ENCODE measurements around the gene SPECC1L. TPM values are rescaled to one million over a fixed set of nuclear protein-coding genes. Genes with fewer than 3 reads are reported as not detected.

SPECC1L gene
- total and polyA plus RNA-seq, 2 of the 8 experiments (the other 6 are each of a cell fraction or from before 2014, with no cell fraction given) = 15.7 to 61.6 TPM

DNA sequence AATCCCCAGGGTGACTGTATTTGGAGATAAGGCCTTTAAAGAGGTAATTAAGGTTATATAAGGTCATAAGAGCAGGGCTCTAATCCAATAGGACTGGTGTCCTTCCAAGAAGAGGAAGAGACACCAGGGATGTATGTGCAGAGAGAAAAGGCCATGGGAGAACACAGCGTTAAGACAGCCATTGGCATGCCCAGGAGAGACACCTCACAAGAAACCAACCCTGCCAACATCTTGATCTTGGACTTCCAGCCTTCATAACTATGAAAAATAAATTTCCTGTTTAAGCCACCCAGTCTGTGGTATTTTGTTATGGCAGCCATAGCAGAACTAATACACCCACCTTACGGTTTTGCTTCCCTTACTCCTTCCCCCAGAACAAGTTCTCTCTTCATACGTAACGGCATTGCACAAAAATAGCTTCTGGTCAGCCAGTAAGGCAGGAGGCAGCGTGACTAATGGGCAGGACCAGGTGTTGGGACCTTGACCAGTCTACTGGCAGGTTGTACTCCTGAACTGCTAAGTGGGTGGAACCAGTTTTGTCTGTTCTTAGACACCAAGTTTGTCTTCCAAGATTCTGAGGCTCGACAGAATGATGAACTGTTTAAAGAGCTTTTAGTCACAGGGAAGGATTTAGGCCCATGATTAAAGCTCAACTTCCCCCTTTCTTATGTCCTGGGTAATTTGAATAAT lies 192.6 kb downstream of the SPECC1L start:
- CTCF ChIA-PET (ENCODE audit: partially characterized antibody) = interaction anchor here (0.7 to 2.4 kb wide), 4 partner anchors 20 to 187 kb away, joined by 3 to 10 read pairs (median 7); no protein-coding TSS in a partner anchor
- Histone ChIP-seq H2BK20ac (ENCODE audit: low read length) (no peak overlapping the region), H3K56ac (replicated peaks; ENCODE audit: insufficient read length, low read depth, low read length) (no peak overlapping the region), H3K79me1 (ENCODE audit: low read depth, low read length) (no peaks in the 10 kb centered on the region), H3K4ac (replicated peaks; ENCODE audit: insufficient read length, low read depth, low read length) (no peak overlapping the region), H3K27ac (ENCODE audit: low read depth, low read length) (no peak overlapping the region), H4K8ac (ENCODE audit: extremely low read depth, insufficient read depth, low read length) (no peak overlapping the region), H2AFZ (ENCODE audit: low read length) (no peak overlapping the region), H3K14ac (ENCODE audit: insufficient read length) (no peak overlapping the region), H3K4me3 (ENCODE audit: extremely low read depth in 1 of 4, insufficient read depth in 2 of 4, low read depth in 3 of 4, low read length in 4 of 4) (no peak overlapping the region), H2BK15ac (ENCODE audit: low read length) (no peak overlapping the region), H3K9me3 (ENCODE audit: insufficient read depth in 2 of 2, low read depth in 1 of 2, low read length in 1 of 2) (no peaks in the 10 kb centered on the region), H2BK5ac (ENCODE audit: low read depth, low read length) (no peak overlapping the region), H3K36me3 (ENCODE audit: control insufficient read depth in 2 of 4, insufficient read depth in 4 of 4, low read length in 3 of 4) (no peaks in the 10 kb centered on the region), H2AK5ac (ENCODE audit: low read depth, low read length) (no peak overlapping the region), H3K9ac (replicated peaks in 1 of 4; ENCODE audit: extremely low read depth in 1 of 4, low read depth in 3 of 4, low read length in 3 of 4) (no peak overlapping the region), H3K4me2 (ENCODE audit: insufficient read depth in 1 of 2, low read depth in 2 of 2, low read length in 2 of 2) (no peak overlapping the region), H3K27me3 (replicated peaks in 1 of 4; ENCODE audit: control insufficient read depth in 3 of 4, extremely low read depth in 1 of 4, insufficient read depth in 3 of 4, low read length in 3 of 4) (no peaks in the 10 kb centered on the region), H3K23ac (ENCODE audit: insufficient read length) (no peak overlapping the region), H2BK12ac (ENCODE audit: low read depth, low read length) (no peak overlapping the region), H4K91ac (replicated peaks; ENCODE audit: insufficient read length, low read length) (no peak overlapping the region), H4K5ac (ENCODE audit: insufficient read length, low read depth, low read length) (no peak overlapping the region), H3K18ac (ENCODE audit: extremely low read depth, low read length) (no peak overlapping the region), H3K23me2 (ENCODE audit: low read depth, low read length) (no peaks in the 10 kb centered on the region), H4K20me1 (replicated peaks in 1 of 2; ENCODE audit: control insufficient read depth in 1 of 2, insufficient read depth in 2 of 2, low read length in 2 of 2) (no peaks in the 10 kb centered on the region), H2BK120ac (replicated peaks; ENCODE audit: low read depth, low read length) (no peak overlapping the region), H3K4me1 (replicated peaks in 1 of 4; ENCODE audit: control insufficient read depth in 3 of 4, insufficient read depth in 4 of 4, low read length in 3 of 4) (peaks cover 6 to 11% (median 8%) of the 10 kb centered on the region in 4 experiments; a peak in 5 of 7 replicates), H3K79me2 (ENCODE audit: control insufficient read depth in 1 of 2, insufficient read depth in 2 of 2, low read length in 2 of 2) (no peaks in the 10 kb centered on the region)
- POLR2A ChIA-PET (ENCODE audit: partially characterized antibody) = no interaction called here
- no peak for TF ChIP-seq EZH2 (IDR thresholded peaks at IDR 0.05; ENCODE audit: low read depth, low read length, severe bottlenecking)
- TF ChIP-seq, protein P1, sequence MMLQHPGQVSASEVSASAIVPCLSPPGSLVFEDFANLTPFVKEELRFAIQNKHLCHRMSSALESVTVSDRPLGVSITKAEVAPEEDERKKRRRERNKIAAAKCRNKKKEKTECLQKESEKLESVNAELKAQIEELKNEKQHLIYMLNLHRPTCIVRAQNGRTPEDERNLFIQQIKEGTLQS (IDR thresholded peaks at IDR 0.05; ENCODE audit: insufficient read depth, low read depth, low read length) = no peak
- no peak for TF ChIP-seq ZNF274 (IDR thresholded peaks at IDR 0.05; ENCODE audit: borderline replicate concordance, extremely low read depth, low read length)
- TF ChIP-seq SRF (IDR thresholded peaks at IDR 0.05; ENCODE audit: low read depth, low read length) = no peak
- TF ChIP-seq MAFK (IDR thresholded peaks at IDR 0.05; ENCODE audit: low read depth, low read length) = no peak
- no peak for TF ChIP-seq TAF1 (IDR thresholded peaks at IDR 0.05; ENCODE audit: low read depth, low read length)
- no peak for TF ChIP-seq BCL11A (IDR thresholded peaks at IDR 0.05; ENCODE audit: low read depth in 2 of 2, low read length in 2 of 2)
- TF ChIP-seq RNF2 (IDR thresholded peaks at IDR 0.05; ENCODE audit: borderline replicate concordance, low read depth, low read length, missing control alignments, poor library complexity, severe bottlenecking) = no peak
- no peak for TF ChIP-seq NRF1 (IDR thresholded peaks at IDR 0.05; ENCODE audit: low read depth, low read length)
- TF ChIP-seq SIRT6 (IDR thresholded peaks at IDR 0.05; ENCODE audit: low read length) = no peak
- DNase-seq (ENCODE audit: low read depth in 1 of 2, low spot score in 2 of 2) (no peak), FAIRE-seq (no peak)
- 91% methylated on average over 6 of the region's 6 CpGs; no CpG with 5 or more reads in 1 of the 2 experiments for WGBS, 2 experiments (ENCODE audit: extremely low coverage in 1 of 2, insufficient coverage in 1 of 2, insufficient read length in 1 of 2, insufficient replicate concordance in 2 of 2, low coverage in 1 of 2, low lambda C conversion rate in 2 of 2, missing lambda C conversion rate in 1 of 2)
